Dedifferentiated amniotic fluid mesenchymal stem cell (primary cell): ENCODE results near the gene NVL.
"Not testable (repeated sequence)": the region's sequence is repeated elsewhere in the genome, so short reads cannot be mapped to it uniquely, and the experiment has no call there.

ENCODE experiments used
- DNase-seq: peaks from one replicate; pipeline ENCODE4 v3.0.0-alpha.2; 2016; ENCODE audit errors: extremely low spot score

NVL gene

DNA sequence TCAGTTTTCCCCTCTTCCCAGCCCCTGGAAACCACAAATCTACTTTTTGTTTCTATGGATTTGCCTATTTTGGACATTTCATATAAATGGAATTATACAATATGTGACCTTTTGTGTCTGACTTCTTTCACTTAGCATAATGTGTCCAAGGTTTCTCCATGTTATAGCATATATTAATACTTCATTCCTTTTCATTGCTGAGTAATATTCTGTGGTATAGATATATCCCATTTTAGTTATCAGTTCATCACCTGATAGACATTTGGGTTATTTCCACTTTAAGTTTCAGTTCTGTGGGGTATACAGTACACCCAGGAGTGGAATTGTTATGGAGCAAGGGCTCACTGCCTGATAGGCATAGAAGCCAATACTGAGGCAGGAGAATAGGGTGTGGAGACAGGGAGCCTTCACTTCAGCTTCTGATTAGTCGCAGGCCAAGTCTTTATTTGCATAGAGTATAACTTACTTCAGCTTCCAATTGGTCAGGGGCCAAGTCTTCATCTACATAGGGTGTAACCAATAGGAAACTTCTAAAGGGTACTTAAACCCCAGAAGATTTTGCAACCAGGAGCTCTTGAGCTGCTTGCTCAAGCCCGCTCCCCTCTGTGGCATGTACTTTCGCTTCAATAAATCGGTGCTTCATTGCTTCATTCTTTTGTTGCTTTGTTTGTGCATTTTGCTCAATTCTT is 8.3 kb upstream of the NVL start:
- DNase-seq, result no peak

DNA sequence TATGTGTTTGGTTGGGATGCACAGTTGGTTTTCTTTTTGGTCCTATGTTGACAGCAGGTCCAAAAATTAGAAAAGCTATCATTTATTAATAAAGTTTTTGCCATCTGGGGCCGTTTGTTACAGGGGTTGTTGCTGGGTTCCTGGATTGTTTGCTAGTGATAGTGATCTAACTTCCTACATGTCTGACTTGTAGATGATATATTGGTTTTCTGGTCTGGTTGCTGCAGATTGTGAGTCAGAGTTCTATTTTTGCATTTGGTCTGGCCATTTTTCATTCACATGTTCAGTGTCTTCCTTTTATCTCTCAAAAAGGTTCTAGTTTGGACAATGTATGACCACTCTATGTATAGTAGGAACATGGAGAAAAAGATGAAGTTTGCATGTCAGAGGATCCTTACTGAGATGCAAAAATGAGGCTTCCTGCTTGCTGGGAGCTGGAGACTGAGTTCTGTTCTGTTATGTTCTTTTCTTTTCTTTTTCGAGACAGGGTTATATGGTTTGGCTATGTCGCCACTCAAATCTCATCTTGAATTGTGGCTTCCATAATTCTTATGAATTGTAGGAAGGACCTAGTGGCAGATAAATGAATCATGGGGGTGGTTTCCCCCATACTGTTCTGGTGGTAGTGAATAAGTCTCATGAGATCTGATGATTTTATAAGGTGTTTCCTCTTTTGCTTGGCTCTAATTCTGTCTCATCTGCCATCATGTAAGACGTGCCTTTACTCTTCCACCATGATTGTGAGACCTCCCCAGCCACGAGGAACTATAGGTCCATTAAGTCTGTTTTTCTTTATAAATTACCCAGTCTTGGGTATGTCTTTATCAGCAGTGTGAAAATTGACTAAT is 4.2 kb upstream of the NVL start:
- DNase-seq, result no peak

DNA sequence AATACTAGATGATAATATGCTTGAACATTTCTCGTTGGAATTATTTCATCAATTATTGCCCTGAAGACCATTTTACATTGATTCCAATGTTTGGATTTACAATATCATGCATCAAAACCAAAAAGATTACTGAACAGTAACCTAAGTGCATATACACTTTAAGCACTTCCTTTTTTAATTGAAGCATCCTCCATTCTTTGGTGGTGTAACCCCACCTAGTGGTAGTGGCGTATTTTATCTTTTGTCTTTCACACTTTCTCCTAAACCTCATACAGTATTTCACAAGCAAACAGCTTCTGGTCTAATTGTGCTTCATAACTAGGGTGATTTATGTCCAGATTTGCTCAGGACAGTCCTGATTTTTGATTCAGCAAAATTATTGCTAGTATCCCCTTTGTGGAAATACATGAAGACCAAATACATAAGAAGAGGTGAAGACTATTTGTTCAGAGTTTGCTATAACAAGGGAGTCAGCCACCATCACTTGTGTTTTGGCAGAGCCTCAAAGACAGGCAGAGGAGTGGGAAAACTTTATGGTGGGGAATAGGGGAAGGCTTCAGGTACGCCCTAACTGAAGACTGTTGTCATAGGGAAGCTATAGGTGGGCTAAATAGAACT is 3.4 kb upstream of the NVL start:
- DNase-seq, result peak; percentile 44

DNA sequence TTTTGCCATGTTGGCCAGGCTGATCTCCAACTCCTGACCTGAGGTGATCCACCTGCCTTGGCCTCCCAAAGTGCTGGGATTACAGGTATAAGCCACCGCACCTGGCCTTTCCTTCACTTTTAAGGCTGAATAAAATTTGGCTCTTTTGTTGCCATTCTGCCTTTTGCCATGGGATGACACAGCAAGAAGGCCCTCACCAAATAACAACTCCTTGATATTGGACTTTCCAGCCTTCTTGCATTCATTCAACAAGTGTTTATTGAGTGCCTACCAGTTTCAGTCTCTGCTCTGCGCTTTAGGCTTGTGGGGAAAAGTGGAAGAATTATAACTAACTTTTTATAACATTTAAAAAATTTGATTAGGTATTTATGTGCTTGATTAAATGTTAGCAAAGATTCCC is 1.9 kb upstream of the NVL start:
- DNase-seq, result no peak

DNA sequence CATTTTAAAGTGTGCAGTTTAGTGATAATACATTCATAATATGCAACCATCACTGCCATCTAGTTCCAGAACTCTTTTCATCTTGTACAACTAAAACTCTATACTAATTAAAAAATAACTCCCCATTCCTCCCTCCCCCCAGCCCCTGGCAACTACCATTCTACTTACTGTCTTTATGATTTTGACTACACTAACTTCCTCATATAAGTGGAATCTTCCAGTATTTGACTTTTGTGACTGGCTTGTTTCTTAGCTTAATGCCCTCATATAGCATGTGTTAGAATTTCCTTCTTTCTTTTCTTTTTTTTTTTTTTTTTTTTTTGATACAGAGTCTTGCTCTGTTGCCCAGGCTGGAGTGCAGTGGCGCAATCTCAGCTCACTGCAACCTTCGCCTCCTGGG is 1.4 kb upstream of the NVL start:
- no peak for DNase-seq

DNA sequence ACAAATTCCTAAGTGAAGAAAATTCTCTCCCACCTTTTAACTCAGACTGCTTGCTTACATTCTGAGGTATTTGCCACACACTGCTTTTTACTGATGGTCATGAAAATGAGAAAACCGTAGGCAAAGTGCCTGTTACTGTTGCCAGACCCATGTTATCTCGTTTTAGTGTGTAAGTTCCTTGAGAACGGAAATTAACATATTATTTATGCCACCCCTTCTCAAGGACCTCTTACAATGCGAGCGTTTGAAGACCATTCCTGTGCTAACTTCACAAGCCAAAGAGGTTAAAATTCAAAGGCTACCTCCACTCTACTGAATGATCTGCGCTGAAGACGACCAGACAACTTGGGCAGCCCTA is 509 bp downstream of the NVL start:
- DNase-seq, result no peak

DNA sequence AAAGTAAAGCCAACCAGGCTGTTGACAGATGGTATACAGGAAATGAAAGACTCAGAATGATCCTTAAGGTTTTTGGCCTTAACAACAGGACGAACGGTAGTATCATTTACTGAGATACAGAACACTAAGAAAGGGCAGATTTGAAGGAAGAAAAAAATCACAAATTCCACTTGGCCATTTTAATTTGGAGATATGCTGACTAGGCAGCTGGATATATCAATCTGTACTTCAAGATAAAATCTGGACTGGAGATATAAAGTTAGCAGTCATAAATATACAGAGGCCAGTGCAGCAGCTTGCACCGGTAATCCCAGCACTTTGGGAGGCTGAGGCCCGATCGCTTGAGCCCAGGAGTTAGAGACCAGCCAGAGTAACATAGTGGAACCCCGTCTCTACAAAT is 1.3 kb downstream of the NVL start:
- DNase-seq, result no peak

DNA sequence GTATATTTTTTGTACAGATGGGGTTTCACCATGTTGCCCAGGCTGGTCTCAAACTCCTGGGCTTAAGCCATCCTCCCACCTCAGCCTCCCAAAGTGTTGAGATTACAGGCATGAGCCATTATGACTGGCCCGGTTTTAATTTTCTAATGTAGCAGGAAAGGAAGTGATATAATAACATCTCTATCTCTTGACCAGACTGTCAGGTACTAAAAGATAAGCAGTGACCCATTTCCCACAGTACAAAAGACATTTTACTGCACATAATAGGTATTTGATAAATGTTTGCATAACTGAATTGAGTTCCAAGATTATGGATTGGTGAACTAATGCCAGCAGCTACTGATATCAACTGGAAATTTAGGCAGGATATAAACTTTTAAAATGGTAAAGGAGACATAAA is 4.0 kb downstream of the NVL start:
- DNase-seq, result no peak

DNA sequence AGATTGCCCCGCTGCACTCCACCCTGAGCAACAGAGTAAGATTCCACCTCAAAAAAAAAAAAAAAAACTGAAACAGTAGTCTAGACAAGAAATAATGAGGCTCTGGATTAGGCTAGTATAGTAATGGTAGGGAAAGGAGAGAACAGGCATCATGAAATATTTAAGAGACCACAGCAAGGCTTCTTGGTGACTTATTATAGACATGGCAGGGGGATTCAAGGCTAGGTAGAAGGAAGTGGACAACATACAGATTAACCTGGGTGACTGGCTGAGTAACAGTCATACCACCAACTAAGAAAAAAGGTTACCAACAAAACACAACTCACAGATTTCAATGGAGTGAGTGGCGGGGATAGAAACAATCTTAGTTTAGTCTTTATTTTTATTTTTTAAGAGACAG is 8.3 kb downstream of the NVL start:
- no peak for DNase-seq

DNA sequence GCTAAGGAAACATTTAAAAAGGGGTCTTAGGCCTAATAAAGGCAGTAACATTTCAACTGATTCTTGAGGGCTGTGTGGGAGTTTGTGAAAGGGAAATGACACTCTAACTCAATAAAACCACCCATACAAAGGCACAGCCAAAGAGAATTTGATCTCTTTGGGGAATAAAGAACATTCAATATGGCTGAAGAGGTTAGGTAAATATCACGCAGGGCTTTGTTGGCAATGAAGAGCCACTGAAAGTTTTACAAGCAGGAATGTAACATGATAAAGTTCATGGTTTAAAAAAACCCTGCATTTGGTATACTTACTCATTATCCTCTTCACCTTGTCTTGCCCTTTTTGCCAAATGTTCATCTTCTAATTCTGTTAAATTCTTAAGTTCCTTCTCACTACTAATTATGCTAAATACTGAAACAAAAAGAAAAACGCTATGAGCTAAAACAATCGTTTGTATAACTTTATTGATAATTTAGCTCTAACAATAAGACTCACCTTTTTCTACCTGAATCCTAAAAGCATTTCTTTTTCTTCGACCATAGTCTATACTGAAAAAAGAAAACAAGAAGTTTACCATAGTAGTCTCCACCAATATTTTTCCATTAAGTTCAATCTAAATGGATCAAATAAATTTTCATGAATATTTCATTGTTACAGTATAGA is 12.5 kb downstream of the NVL start:
- DNase-seq, result no peak

DNA sequence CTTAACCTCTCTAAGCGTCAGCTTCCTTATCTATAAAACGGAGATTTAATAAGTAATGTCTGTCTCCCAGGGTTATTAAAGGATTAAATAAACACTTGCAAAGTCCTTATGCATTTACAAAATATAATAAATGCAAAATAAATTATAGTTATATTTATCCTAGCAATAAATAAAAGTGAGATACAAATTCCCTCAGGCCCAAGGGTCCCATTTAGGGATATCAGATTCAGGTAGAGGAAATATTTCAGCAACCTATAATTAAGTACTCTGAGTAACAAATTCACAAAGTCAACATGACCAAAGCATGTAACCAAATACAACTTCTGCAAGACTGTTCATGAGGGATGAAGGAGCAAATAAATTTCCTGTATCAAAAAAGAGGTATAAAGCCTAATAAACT is 17.9 kb downstream of the NVL start:
- no peak for DNase-seq

DNA sequence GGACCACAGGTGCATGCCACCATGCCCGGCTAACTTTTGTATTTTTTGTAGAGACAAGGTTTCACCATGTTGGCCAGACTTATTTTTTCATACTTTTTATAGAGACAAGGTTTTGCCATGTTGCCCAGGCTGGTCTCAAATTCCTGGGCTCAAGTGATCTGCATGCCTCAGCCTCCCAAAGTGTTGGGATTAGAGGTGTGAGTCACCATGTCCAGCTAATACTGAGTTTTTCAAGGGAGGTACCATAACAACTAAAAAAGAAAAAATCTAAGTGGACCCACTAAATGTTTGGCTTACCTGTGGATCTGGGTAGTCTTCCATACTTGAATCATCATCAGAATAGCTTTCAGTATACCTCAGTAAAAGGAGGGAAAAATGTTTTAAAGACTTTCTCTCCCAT is 18.5 kb downstream of the NVL start:
- DNase-seq, result not testable (repeated sequence)

DNA sequence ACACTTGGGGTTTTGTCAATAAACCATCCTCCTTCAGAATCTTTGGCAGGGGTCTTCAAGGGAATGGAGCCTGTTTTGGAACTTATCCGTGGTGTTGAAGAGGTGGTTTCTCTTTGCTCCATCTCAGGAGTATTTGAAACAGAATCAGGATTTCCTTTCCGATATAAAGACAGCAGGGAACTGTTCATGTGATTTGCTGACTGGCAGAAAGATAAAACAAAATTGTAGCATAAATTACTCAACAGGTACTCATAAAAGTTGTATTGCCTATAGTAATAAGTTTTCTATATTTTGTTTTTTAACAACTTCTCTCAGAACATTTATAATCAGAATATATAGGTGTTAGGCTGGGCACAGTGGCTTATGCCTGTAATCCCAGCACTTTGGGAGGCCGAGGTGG is 21.9 kb downstream of the NVL start:
- no peak for DNase-seq

DNA sequence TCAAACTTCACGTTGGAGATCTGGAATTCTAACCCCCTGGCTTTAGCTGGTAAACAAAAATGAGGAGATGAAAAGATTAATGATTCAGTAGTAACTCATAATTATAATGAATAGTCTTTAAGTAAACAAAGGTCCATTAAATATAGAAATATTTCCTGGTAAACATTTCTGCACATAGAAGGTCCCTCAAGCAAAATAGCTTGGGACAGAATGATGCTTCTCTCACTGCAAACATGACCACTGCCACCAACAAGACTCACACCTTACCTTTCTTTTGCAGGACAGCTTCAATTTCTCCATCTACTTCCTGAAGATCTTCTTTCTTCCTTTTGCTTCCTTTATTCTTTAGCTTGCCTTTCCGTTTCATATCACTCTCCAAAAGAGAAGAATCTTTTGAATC is 25.2 kb downstream of the NVL start:
- no peak for DNase-seq

DNA sequence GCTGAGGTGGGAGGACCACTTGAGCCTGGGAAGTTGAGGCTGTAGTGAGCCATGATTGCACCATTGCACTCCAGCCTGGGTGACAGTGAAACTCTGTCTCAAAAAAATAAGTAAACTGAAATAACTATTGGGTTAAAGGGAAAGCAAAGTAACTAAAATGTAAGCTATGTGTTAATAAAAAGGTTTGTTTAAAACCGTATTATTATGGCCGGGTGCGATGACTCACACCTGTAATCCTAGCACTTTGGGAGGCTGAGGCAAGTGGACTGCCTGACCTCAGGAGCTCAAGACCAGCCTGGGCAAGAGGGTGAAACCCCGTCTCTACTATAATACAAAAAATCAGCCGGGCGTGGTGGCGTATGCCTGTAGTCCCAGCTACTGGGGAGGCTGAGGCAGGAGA is 27.0 kb downstream of the NVL start:
- no peak for DNase-seq

DNA sequence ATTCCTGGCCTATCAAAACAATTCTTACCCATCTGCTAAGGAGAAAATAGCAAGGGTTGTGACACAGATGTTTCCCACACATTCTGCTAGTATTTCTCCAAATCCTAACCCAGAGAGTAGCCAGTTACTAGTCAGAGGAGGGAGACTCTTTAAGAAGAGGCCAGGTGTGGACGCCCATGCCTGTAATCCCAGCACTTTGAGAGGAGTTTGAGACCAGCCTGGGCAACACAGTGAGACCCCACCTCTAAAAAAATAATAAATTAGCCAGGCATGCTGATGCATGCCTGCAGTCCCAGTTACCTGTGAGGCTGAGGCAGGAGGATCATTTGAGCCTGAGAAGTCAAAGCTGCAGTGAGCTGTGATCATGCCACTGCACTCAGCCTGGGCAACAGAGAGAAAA is 28.6 kb downstream of the NVL start:
- no peak for DNase-seq

DNA sequence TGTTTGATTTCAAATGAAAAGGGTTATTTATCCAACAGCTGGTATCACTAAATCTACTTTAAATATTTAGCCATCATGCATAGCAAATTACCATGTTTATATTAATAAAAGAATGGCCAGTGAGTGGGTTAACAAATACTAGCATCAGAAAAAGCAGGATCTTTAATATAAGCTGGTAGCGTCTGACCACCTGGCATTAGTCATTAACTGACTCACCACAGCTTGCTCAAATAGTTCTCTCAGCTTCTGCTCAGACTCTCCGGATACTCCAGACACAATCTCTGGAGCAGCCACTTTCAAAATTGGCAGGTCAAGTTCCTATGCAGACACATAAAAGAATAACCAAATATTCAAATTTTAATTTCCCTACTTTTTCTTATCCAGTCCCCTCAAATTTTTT is 29.6 kb downstream of the NVL start:
- peak; percentile 17 for DNase-seq

DNA sequence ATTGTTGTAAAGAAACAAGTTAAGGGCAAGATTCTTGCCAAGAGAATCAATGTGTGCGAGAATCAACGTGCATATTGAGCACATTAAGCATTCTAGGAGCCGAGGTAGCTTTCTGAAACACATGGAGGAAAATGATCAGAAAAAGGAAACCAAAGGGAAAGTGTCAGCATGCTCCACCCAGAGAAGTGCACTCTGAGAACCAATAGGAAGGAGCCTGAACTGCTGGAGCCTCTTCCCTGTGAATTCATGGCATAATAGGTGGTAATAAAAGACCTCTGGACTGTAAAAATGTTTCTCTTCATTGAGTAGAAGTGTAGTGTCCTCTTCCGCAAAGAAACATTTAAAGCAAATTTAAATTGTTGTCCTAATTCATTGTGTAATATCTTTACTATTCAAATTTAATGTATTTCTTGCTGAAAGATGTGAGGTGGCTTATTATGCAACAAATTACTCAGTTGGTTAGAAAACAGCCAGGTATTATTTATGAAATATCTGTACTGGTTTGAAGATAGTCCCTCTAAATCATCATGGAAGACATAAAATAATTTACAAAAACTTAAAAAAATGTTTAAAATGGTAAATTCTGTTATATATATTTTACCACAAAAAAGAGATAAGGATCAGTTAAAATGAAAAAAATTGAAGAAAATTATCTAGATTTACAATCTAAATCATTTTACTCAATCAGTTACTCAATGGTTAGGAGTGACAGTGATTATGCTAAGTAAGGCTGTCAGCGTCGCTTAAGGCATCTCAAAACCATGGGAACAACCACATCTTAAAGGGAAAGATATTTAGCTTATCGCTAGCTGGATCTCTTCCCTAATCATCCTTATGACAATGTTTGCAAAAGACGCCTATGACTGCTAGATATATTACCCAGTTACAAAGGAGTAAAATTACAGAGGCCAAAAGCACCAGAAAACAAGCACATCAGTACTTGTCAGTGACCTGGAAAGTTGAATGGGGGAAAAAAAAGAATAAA is 31.3 kb downstream of the NVL start:
- DNase-seq, result no peak

DNA sequence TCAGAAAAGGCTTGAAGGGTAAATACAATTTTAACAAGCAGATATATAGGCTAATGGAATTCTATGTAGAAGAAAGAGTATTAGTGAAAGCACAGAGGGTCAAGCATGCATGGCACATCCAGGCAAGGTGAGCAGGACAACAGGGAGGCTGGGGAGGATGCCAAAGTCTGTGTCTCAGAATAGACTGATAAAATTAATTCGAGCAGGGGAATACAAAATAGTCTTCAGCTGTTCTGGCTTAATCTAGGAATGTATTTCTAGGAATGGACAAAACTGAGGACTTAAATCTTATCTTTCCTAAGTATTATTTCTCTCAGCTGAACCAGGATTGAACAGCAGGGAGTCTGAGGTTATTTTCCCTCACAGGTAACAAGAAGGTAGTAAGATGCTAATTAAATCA is 35.2 kb downstream of the NVL start:
- DNase-seq, result no peak

DNA sequence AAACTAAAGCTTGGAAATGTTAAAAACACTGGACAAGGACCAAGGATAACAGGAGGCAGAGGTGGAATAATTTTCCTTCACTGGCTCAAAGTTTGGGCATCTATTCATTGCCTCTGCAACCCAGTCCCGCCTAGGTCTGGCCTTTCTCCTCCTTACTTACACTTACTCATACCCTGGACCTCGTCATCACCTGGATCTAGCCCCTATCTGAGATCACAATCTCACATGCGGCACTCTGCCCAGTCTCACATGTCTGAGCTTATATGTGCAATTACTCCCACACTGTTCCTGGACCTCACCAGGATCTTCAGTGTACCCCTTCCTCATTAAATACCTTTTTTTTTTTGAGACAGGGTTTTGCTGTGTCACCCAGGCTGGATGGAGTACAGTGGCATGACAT is 37.6 kb downstream of the NVL start:
- no peak for DNase-seq

DNA sequence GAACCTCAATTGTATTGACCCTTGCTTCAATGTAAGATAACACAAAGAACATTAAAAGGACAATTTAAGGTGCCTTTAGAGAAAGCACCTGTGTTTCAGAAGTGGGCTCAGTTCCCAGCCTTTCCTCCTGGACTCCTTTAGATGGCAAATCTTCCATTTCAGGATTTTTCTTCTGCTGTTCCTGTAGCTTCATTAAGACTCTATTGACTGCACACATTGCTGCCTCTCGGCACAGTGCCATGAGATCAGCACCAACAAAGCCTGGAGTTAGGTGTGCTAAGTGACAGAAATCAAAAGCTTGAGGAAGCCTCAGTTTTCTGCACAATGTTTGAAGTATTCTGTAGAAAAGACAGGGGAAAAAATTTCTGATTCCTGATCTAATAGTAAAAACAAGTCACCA is 40.6 kb downstream of the NVL start:
- no peak for DNase-seq

DNA sequence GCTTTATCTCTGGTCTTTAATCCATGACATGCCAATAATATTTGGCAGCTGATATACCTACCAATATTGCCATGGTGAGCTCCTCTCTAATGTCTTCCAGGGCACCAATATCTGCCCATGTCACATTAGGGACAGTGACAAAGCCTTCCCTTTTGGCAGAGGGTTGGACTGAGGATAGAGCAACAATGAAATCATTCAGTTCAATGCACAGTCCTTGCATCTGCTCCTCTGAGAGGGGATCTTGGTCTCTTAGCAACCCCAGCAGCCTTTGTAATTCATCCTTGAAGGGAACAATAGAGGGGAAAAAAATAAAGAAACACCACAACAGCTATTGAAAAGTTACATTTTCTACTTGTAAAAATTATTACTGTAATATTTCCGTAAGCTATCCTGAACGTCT is 42.3 kb downstream of the NVL start:
- no peak for DNase-seq
